ENCODE measurements around the gene CHST11.

Gene CHST11

GRCh38 chr12:104709692-104710435 lies 253.1 kb downstream of the CHST11 start:
- DNase-seq: no peak

- no peak for DNase-seq
Measured at GRCh38 chr12:104710940-104711689, 254.4 kb downstream of the CHST11 start.

- no peak for DNase-seq
Measured at GRCh38 chr12:104712477-104712876, 255.7 kb downstream of the CHST11 start.

GRCh38 chr12:104712968-104713367 lies 256.2 kb downstream of the CHST11 start:
- no peak for DNase-seq

- DNase-seq: no peak
Measured at GRCh38 chr12:104713444-104713843, 256.7 kb downstream of the CHST11 start.

- no peak for DNase-seq
Measured at GRCh38 chr12:104714369-104714768, 257.6 kb downstream of the CHST11 start.

- DNase-seq: no peak
Measured at GRCh38 chr12:104716172-104716571, 259.4 kb downstream of the CHST11 start.

GRCh38 chr12:104718304-104718929 lies 261.7 kb downstream of the CHST11 start:
- DNase-seq: no peak

- no peak for DNase-seq
Measured at GRCh38 chr12:104719700-104720338, 263.1 kb downstream of the CHST11 start.

GRCh38 chr12:104720339-104721038 lies 263.7 kb downstream of the CHST11 start:
- peak; percentile 77 for DNase-seq

- no peak for DNase-seq
Measured at GRCh38 chr12:104721039-104721405, 264.3 kb downstream of the CHST11 start.

GRCh38 chr12:104721936-104722335 lies 265.2 kb downstream of the CHST11 start:
- no peak for DNase-seq

GRCh38 chr12:104722601-104723534 lies 266.1 kb downstream of the CHST11 start:
- DNase-seq: no peak

- no peak for DNase-seq
Measured at GRCh38 chr12:104723895-104724294, 267.1 kb downstream of the CHST11 start.

- no peak for DNase-seq
Measured at GRCh38 chr12:104724992-104725585, 268.3 kb downstream of the CHST11 start.

GRCh38 chr12:104725610-104726009 lies 268.9 kb downstream of the CHST11 start:
- no peak for DNase-seq

GRCh38 chr12:104727726-104728465 lies 271.1 kb downstream of the CHST11 start:
- DNase-seq: no peak

GRCh38 chr12:104729091-104729490 lies 272.3 kb downstream of the CHST11 start:
- no peak for DNase-seq

GRCh38 chr12:104729610-104730446 lies 273.1 kb downstream of the CHST11 start:
- no peak for DNase-seq

All from activated CD8-positive, alpha-beta memory T cell treated with anti-CD3 and anti-CD28 coated beads for 24 hours (primary cell).